Muscle of arm (tissue), 12 donors: ENCODE data around the gene GGCX. TPM values are rescaled to one million over a fixed set of nuclear protein-coding genes. Genes with fewer than 3 reads are reported as not detected.
"Not testable (repeated sequence)": the region's sequence is repeated elsewhere in the genome, so short reads cannot be mapped to it uniquely, and the experiment has no call there.

Experiments
- DNase-seq: peaks from one replicate; pipeline ENCODE4 v3.0.0-alpha.2; 2013
- polyA plus RNA-seq, 12 donors: library from polyadenylated mRNA; unstranded; fragments of 120-200 nt; gene quantifications; one replicate each; pipeline ENCODE4 v1.2.1, GENCODE V29; 2013; ENCODE audit not compliant: insufficient read length in 12 of 12

GGCX gene
- polyA plus RNA-seq, 12 donors, result 10.1 to 26.8 (median 23.1) TPM; not detected in 1

- no peak for DNase-seq
Measured at GRCh38 chr2:85596026-85596333, 34.7 kb upstream of the GGCX start.

DNA sequence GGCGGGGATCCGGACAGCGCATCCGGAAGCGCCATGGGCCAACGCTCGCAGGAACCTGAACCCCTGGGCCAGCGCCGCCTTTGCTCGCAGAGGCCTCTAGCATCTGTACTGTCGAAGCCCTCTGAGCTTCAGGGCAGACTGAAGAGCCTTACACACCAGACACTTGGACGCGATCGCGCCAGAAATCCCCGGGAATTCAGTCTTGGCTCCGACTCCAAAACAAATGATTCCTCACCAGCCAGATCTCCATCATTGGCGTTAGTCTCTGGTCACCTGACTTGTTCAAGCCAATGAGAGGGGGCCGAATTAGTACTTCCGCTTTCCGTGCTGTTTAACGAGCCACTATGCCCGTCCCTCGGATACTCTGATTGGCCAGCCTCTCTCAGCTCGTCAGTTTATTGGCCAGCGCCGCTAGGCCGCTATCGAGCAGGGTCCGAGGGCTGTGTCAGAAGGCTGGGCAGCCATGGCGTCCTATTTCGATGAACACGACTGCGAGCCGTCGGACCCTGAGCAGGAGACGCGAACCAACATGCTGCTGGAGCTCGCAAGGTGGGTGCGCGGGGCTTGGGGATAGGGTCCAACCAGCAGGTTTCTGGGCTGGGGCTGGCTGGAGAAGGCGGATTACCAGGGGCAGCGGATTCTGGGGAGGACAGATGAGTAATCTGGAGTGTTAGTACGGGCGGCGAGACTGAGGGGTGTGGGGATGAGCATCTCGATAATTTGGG, 34.2 kb upstream of the GGCX start, which contains the start of gene RNF181:
Gene RNF181, plus strand, starts transcription at position 445 of the 725 bp plus-strand sequence. Its CDS starts 19 bp downstream, at position 464.
- DNase-seq, result peak; percentile 98

DNA sequence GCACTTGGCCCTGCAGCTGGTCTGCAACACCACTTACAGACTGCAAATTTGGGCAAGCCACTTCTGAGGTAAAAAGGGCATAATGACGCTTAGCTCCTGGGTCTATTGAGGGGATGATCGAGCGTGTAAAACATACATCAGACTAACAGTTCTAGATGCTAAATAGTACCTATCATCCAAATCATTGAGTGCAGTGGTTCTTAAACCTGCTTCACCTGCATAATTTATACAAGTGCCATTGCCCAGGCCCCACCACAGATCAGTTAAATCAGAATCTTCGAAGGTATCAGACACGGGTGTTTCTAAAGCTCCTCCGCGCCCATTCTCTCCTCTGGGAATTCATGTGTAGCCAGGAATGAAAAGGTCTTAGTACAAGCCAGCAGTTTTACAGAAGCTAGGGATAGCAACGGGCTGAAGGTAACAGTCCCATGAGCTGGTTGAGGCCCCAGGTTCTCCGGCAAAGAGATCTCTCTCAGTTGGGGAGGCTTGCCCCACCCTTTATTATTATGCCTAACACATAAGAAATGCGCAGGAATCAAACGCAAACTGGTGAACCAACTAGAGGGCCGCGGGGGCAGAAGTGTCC, 33.5 kb upstream of the GGCX start:
- no peak for DNase-seq

- no peak for DNase-seq
Measured at GRCh38 chr2:85593023-85593422, 31.7 kb upstream of the GGCX start.

DNA sequence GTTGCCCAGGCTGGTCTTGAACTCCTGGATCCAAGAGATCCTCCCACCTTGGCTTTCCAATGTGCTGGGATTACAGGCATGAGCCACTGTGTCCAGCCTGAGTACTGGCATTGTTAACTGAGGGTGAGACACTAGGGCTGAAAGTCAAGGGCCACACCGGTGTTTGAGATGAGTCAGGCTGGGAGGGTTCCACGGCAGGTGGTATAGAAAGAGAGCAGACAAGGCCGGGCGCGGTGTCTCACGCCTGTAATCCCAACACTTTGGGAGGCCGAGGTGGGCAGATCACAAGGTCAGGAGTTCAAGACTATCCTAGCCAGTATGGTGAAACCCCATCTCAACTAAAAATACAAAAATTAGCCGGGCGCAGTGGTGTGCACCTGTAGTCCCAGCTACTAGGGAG, 31.0 kb upstream of the GGCX start:
- DNase-seq, result not testable (repeated sequence)

- no peak for DNase-seq
Measured at GRCh38 chr2:85591563-85591962, 30.3 kb upstream of the GGCX start.

DNA sequence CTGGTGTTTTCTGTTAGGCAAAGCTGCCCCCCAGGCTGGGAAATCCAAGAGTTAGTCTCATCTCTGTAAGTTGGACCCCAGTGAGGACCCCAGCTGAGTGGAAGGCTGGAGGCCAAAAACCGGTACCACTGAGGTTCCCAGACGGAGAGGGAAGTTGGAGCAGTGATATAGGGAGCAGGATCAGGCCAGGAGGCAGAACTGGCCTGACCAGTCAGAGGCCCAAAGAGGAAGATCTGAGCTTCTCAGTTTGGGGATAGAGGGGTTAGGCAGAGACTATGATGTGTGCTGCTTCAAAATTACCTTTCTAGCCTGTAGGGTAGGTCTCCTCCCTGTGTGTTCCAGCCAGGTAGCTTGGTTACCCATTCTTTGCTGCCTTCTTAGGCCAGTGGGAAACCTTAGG, 29.7 kb upstream of the GGCX start:
- no peak for DNase-seq

DNA sequence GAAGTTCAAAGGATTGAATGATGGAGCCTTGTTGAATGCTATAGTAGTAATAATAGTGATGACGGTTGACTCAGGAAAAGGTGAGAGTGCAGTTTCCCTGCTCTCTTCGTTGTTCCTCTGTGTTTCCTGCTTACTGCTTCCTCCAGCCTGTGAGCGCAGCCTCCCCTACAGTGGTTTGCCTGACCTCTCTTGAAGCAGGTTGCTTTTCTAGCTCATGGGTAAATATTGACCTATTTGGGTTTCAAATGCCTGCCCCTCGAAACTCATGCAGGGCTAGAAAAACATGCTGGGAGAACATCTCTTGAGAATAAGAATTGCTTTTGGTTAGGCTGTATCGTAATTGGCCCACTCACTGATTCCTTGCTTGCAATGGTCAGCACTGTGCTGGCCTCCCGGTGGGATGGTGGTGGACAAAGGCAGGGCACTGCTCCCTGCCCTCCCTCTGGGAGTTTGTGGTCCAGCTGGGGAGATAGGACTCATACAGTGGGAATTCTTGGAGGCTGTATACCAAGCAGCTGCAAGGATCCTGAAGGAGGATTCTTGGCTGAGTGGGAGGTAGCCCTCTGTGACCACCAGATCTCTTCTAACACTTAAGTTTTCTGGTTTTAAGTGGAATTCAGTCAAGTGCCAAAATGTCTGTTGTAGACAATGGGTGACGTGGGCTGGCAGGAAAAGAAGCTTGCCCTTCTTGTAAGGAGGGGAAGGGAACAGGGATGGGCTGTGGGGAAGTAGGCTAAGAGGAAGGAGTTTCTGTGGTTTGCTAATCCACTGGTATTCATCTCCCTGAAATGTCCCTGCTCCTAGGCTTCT, 28.9 kb upstream of the GGCX start:
- DNase-seq, result no peak

GRCh38 chr2:85589181-85589580, 27.9 kb upstream of the GGCX start:
- DNase-seq, result no peak

- DNase-seq, result no peak
Measured at GRCh38 chr2:85588645-85589044, 27.4 kb upstream of the GGCX start.

GRCh38 chr2:85588236-85588635, 26.9 kb upstream of the GGCX start:
- no peak for DNase-seq

DNA sequence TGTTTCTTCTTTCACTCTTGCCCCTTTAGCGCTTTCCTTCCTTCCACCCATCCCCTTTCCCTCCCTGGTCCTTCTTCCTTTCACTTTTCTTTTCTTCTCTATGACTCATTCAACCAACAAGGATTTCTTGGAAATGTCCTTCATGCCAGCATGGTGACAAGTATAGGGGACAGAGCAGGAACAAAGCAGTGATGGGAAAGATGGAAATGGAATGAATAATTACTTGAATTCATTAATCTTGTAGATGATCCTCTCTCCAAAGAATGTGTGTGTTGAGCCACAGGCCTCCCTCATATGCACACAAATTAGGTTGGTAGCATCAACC, 24.4 kb upstream of the GGCX start:
- no peak for DNase-seq

DNA sequence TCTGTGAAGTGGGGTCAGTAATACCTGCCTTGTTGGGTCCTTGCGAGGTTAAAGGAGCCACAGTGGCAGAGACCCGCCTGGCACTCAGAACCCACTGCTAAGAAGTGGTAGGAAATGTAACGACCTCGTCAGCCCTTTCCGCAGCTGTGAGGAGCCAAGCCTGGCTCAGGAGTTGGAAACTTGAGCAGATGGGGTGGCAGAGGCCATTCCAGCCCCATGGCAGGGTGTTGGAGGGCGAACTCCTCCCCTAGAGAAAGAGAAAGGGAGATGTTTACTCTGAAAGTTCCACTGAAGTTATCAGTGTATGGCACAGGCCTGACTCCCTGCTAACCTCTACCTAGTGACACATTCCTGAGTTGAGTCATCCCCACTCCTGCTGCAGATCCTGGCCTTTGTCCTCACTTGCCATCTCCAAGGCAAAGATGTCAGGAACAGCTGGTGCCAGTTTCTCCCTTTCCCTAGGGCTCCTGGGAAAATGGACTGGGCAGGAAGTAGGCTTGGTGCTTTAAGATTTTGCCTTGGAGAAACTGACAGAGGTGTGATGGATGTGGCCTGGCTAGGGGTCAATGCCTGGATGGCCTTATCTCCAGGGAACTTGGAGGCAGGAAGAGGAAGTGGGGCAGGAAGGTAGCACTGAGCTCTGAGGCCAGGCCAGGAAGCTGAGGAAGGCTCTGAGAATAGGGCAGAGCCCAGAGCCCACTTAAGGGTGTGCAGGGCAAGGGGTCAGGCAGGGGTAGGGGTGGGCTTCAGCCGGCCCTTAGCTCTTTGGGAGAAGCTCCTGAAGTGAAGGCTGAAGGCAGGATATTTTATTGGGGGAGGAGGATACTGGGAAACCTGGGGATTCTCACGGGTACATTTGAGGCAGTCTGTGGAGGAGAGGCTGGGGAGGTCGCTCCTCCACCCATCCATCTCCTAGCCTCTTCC, 23.8 kb upstream of the GGCX start:
- no peak for DNase-seq

GRCh38 chr2:85584354-85584856, 23.1 kb upstream of the GGCX start, which contains the start of gene VAMP5:
VAMP5 (plus strand) TSS chr2:85584431; CDS start chr2:85584491, 60 bp downstream.
- no peak for DNase-seq

- no peak for DNase-seq
Measured at GRCh38 chr2:85583667-85584353, 22.5 kb upstream of the GGCX start.

GRCh38 chr2:85582492-85582891, 21.2 kb upstream of the GGCX start:
- DNase-seq, result no peak

DNA sequence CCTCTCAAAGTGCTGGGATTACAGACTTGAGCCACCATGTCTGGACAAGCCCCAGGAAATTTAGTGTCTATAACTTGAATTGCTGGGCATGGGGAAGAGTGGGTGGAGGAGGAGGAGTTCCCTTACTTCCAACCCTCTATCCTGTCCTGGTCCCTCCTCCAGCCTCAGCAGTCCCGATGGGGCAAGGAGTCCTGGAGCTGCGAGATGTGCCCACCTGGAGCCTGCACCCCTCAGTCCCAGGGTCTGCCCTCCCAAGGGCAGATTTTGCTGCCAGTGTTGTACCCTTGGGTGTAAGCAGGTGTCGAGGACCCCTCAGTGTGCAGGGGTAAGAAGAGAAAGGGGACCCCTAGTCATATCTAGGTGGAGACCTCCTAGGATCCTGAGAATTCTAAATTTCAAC, 18.9 kb upstream of the GGCX start:
- no peak for DNase-seq

- DNase-seq, result no peak
Measured at GRCh38 chr2:85579266-85579935, 18.1 kb upstream of the GGCX start.

GRCh38 chr2:85578243-85579180, 17.2 kb upstream of the GGCX start:
- DNase-seq, result no peak
